Activated T-cell treated with anti-CD3 and anti-CD28 coated beads, Interleukin-2, amount 50 U/mL, for 1 hour (primary cell): ENCODE measurements around the gene GLA.

ENCODE experiments used
- DNase-seq: peaks from one replicate; pipeline ENCODE4 v3.0.0-alpha.2; 2020

Gene GLA

GRCh38 chrX:101407748-101408531 lies at the start of gene GLA, which contains the start of gene HNRNPH2:
TSS of gene GLA (minus strand) at chrX:101407925. CDS start at chrX:101407903, 22 bp downstream.
TSS of gene HNRNPH2 (plus strand) at chrX:101408222. CDS start at chrX:101411989, 3,767 bp downstream.
- peak; percentile 83 for DNase-seq

- no peak for DNase-seq
Observed at GRCh38 chrX:101452056-101452455, 44.3 kb upstream of the GLA start.

GRCh38 chrX:101450961-101451360 lies 43.2 kb upstream of the GLA start:
- DNase-seq: no peak

GRCh38 chrX:101450085-101450484 lies 42.4 kb upstream of the GLA start:
- no peak for DNase-seq

- no peak for DNase-seq
Observed at GRCh38 chrX:101449279-101449678, 41.6 kb upstream of the GLA start.

GRCh38 chrX:101442085-101442484 lies 34.4 kb upstream of the GLA start:
- DNase-seq: no peak

- no peak for DNase-seq
Observed at GRCh38 chrX:101430457-101431078, 22.8 kb upstream of the GLA start.

GRCh38 chrX:101429934-101430333 lies 22.2 kb upstream of the GLA start:
- no peak for DNase-seq

GRCh38 chrX:101427954-101428353 lies 20.2 kb upstream of the GLA start:
- DNase-seq: no peak

- DNase-seq: no peak
Observed at GRCh38 chrX:101419489-101419888, 11.8 kb upstream of the GLA start.

GRCh38 chrX:101417981-101418841 lies 10.5 kb upstream of the GLA start:
- DNase-seq: peak; percentile 39

- DNase-seq: no peak
Observed at GRCh38 chrX:101417190-101417589, 9.5 kb upstream of the GLA start.

GRCh38 chrX:101416691-101417090 lies 9.0 kb upstream of the GLA start:
- no peak for DNase-seq

- peak; percentile 33 for DNase-seq
Observed at GRCh38 chrX:101415180-101416145, 7.7 kb upstream of the GLA start.

GRCh38 chrX:101411984-101412383 lies 4.3 kb upstream of the GLA start:
- DNase-seq: no peak

GRCh38 chrX:101410461-101410860 lies 2.7 kb upstream of the GLA start:
- no peak for DNase-seq

GRCh38 chrX:101409043-101409442 lies 1.3 kb upstream of the GLA start:
- DNase-seq: no peak

- no peak for DNase-seq
Observed at GRCh38 chrX:101408532-101408841, 762 bp upstream of the GLA start.

GRCh38 chrX:101407167-101407747 lies 468 bp downstream of the GLA start:
- DNase-seq: no peak

- no peak for DNase-seq
Observed at GRCh38 chrX:101399825-101400224, 7.9 kb downstream of the GLA start.

- no peak for DNase-seq
Observed at GRCh38 chrX:101398694-101399093, 9.0 kb downstream of the GLA start.

GRCh38 chrX:101397779-101398178 lies 9.9 kb downstream of the GLA start:
- no peak for DNase-seq
